HAP-1 (cell line): ENCODE results near the gene ADAM8.
"Not testable (repeated sequence)": the region's sequence is repeated elsewhere in the genome, so short reads cannot be mapped to it uniquely, and the experiment has no call there.

Experiments used
- DNase-seq, 2 experiments: peaks; one replicate each; pipeline ENCODE4 v3.0.0-alpha.2; 2016 to 2020; ENCODE audit warnings: low spot score in 2 of 2
- H3K27me3 ChIP-seq: fragments of 250-450 bp; sonication (Bioruptor Pico); 2 replicates; pipeline ENCODE4 v1.5.1; 2020; ENCODE audit warnings: low read depth, mild to moderate bottlenecking, moderate library complexity
- H3K36me3 ChIP-seq: fragments of 250-450 bp; sonication (Bioruptor Pico); replicated peaks from 2 replicates; pipeline ENCODE4 v1.5.1; 2020; ENCODE audit warnings: mild to moderate bottlenecking
- H3K4me1 ChIP-seq: fragments of 250-450 bp; sonication (Bioruptor Pico); 2 replicates; pipeline ENCODE4 v1.5.1; 2020; ENCODE audit warnings: mild to moderate bottlenecking
- H3K4me3 ChIP-seq: fragments of 250-450 bp; sonication (Bioruptor Pico); 2 replicates; pipeline ENCODE4 v1.5.1; 2020; ENCODE audit warnings: mild to moderate bottlenecking, moderate library complexity
- H3K9me3 ChIP-seq: fragments of 250-450 bp; sonication (Bioruptor Pico); 2 replicates; pipeline ENCODE4 v1.5.1; 2020; ENCODE audit warnings: mild to moderate bottlenecking, moderate library complexity
- in situ Hi-C: fragments of 300-500 bp; cut with MboI; formaldehyde crosslinking; loops from 3 replicates; pipeline ENCODE4 v1.14.3; 2020; ENCODE audit warnings: low sequenced_read_pairs, inconsistent platforms, mixed read lengths

ADAM8 gene

DNA sequence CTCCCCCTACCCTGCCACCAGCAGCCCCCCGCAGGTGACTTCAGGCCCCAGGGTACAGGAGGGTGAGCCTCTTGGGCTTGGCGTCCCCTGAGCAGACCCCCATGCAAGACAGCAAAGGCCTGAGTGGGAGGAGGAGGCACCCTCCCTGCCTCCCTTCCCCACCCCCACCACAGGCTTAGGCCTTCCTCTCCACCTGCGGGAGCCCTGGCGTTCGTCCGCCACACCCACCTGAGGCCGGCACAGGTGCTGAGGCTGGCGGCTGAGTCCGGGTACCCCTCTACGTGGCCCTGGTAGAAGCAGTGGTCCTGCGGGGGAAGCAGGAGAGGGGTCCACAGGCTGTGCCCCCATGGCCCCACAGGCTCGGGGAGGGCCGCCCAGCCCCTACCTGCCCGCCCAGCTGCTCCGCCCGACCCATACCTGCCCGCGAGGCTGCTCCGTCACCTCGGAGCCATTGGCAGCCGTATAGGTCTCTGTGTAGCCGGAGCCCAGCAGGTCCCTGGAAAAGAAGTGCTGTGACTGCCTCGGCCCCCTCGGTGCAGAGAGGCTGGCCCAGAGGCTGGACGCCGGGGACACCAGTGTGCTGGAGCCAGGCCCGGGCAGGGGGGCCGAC is 3.0 kb downstream of the ADAM8 start:
- DNase-seq, result no peak
- H3K27me3 ChIP-seq, result no peaks in the 10 kb centered on the region
- no peaks in the 10 kb centered on the region for H3K4me1 ChIP-seq
- H3K9me3 ChIP-seq, result no peaks in the 10 kb centered on the region
- no peak overlapping the region for H3K4me3 ChIP-seq
- in situ Hi-C loops, result no loop called here
- no peaks in the 10 kb centered on the region; the same call in 1 of the 2 replicates for H3K36me3 ChIP-seq

DNA sequence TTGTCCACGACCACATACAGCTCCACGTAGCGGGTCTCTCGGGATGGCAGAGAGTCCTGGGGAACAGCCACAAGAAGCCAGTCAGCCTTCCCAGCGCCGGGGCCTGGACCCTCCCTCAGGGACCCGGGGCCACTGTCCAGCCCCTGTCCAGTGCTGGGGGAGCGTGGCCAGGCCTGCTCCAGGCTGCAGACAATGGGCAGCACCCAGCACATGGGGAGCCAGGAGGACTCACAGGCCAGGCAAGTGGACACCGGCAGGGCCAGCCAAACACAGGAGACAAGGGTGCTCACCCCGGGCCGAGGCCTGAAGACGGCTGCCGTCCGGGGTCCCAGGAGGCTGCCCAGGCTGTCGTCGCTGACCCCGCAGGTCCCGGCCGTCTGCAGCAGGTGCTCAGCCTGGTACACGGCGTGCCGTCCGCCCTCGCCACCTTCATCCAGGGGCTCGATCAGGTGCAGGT is 3.7 kb downstream of the ADAM8 start:
- H3K9me3 ChIP-seq, result no peaks in the 10 kb centered on the region
- no peaks in the 10 kb centered on the region; the same call in 1 of the 2 replicates for H3K36me3 ChIP-seq
- H3K4me1 ChIP-seq, result no peaks in the 10 kb centered on the region
- H3K27me3 ChIP-seq, result no peaks in the 10 kb centered on the region
- in situ Hi-C loops, result no loop called here
- no peak for DNase-seq
- no peak overlapping the region for H3K4me3 ChIP-seq

DNA sequence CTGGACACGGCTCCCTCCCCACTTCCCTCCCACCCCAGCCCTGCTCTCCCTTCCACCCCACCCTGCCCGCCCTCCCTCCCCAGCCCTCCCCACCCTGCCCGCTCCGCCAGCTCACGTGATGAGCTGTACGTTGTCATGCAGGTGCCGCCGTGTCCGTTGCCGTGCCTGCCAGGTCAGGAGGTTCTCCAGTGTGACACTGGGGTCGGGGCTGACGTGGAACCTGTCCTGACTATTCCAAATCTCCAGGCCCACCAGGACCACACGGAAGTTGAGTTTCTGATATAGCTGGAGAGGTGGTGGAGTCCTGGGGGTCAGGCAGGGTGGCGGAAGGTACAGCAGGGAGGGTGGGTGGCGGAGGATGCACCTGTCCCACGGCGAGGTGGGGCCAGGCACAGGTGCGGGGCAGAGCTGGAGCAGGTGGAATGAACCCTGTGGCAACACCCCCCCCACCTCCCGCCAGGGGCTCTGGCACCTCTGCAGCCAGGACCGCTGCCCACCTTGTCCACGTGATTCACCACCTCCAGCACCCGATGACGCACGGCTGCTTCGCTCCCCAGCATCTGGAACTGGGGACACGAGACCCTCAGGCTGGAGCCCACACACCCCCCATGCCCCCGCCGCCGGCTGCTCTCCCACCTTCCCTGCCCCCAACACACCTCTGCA is 4.2 kb downstream of the ADAM8 start:
- Histone ChIP-seq H3K4me3 (no peak overlapping the region), H3K36me3 (no peaks in the 10 kb centered on the region), H3K27me3 (no peaks in the 10 kb centered on the region), H3K9me3 (no peaks in the 10 kb centered on the region), H3K4me1 (no peaks in the 10 kb centered on the region)
- in situ Hi-C loops, result no loop called here
- DNase-seq, result no peak

- H3K4me3 ChIP-seq, result no peak overlapping the region
- no peaks in the 10 kb centered on the region for H3K27me3 ChIP-seq
- no peaks in the 10 kb centered on the region for H3K9me3 ChIP-seq
- H3K4me1 ChIP-seq, result no peaks in the 10 kb centered on the region
- in situ Hi-C loops, result no loop called here
- no peaks in the 10 kb centered on the region for H3K36me3 ChIP-seq
- DNase-seq, result no peak
Measured at GRCh38 chr10:133271521-133272300, 5.0 kb downstream of the ADAM8 start.

DNA sequence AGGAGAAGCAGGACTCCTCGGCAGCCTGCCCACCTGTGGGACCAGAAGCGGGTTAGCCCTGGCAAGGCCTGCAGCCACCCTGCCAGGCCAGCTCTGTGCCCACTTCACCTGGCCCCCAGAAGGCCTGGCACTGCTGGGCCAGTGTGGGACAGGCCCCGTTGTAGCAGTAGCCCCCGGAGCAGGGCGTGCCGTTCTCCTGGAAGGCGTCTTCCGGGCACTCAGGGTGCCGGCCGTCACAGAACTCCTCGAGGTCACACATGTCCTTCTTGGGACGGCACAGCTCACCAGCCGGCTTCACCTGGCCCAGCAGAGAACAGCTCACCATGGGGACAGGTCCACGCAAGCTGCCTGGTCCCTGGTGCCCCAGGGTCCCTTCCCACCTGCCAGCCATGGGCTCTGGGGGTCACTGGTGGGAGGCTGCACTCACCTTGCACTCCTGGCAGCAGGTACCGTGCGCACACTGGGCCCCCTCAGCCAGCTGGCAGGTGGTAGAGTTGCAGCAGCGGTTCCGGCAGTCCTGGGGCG is 5.8 kb downstream of the ADAM8 start:
- Histone ChIP-seq H3K27me3 (no peaks in the 10 kb centered on the region), H3K36me3 (no peaks in the 10 kb centered on the region), H3K9me3 (no peaks in the 10 kb centered on the region), H3K4me1 (no peaks in the 10 kb centered on the region), H3K4me3 (no peak overlapping the region)
- in situ Hi-C loops, result no loop called here
- no peak for DNase-seq

- Histone ChIP-seq H3K27me3 (no peaks in the 10 kb centered on the region), H3K4me1 (no peaks in the 10 kb centered on the region), H3K9me3 (no peaks in the 10 kb centered on the region), H3K36me3 (no peaks in the 10 kb centered on the region), H3K4me3 (no peak overlapping the region)
- in situ Hi-C loops, result no loop called here
- no peak for DNase-seq
Measured at GRCh38 chr10:133270204-133270603, 6.5 kb downstream of the ADAM8 start.

- Histone ChIP-seq H3K4me3 (no peak overlapping the region), H3K4me1 (no peaks in the 10 kb centered on the region), H3K36me3 (no peaks in the 10 kb centered on the region), H3K9me3 (no peaks in the 10 kb centered on the region), H3K27me3 (no peaks in the 10 kb centered on the region)
- no peak for DNase-seq
- in situ Hi-C loops, result no loop called here
Measured at GRCh38 chr10:133269367-133269766, 7.3 kb downstream of the ADAM8 start.

DNA sequence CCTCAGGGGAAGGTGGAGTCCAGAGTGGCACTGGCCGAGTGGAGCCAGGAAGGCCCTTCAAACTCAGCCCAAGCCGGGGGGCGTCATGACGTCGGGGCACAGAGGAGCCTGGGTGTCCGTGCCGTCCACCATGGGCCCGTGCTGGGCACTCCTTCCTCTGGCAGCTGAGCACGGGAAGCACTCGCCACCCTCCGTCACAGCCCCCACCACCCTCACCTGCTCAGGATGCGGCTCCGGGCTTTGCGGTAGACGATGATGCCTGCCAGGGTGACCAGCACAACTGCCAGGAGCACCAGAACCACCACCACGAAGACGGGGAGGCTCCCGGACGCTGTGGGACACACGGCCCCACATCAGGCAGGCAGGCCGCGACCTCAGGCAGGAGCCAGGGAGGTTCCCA is 8.1 kb downstream of the ADAM8 start:
- Histone ChIP-seq H3K27me3 (no peaks in the 10 kb centered on the region), H3K9me3 (no peaks in the 10 kb centered on the region), H3K36me3 (no peaks in the 10 kb centered on the region), H3K4me3 (no peak overlapping the region), H3K4me1 (no peaks in the 10 kb centered on the region)
- no peak for DNase-seq
- in situ Hi-C loops, result no loop called here

- H3K9me3 ChIP-seq, result no peaks in the 10 kb centered on the region
- no peak overlapping the region for H3K4me3 ChIP-seq
- no peak for DNase-seq
- no peaks in the 10 kb centered on the region for H3K4me1 ChIP-seq
- in situ Hi-C loops, result no loop called here
- no peaks in the 10 kb centered on the region for H3K27me3 ChIP-seq
- no peaks in the 10 kb centered on the region for H3K36me3 ChIP-seq
Measured at GRCh38 chr10:133267829-133268228, 8.8 kb downstream of the ADAM8 start.

GRCh38 chr10:133267293-133267692 is 9.4 kb downstream of the ADAM8 start:
- peaks cover 1% of the 10 kb centered on the region for H3K4me1 ChIP-seq
- in situ Hi-C loops, result no loop called here
- H3K36me3 ChIP-seq, result no peaks in the 10 kb centered on the region
- DNase-seq, result no peak
- H3K4me3 ChIP-seq, result no peak overlapping the region
- H3K9me3 ChIP-seq, result no peaks in the 10 kb centered on the region
- no peaks in the 10 kb centered on the region for H3K27me3 ChIP-seq

- no peaks in the 10 kb centered on the region for H3K9me3 ChIP-seq
- no peaks in the 10 kb centered on the region for H3K36me3 ChIP-seq
- DNase-seq, result no peak
- in situ Hi-C loops, result no loop called here
- H3K27me3 ChIP-seq, result no peaks in the 10 kb centered on the region
- H3K4me1 ChIP-seq, result peaks cover 4% of the 10 kb centered on the region
- no peak overlapping the region for H3K4me3 ChIP-seq
Measured at GRCh38 chr10:133266056-133266795, 10.4 kb downstream of the ADAM8 start.

GRCh38 chr10:133265052-133265451 is 11.6 kb downstream of the ADAM8 start:
- H3K4me1 ChIP-seq, DNase-seq, H3K9me3 ChIP-seq, H3K27me3 ChIP-seq, H3K4me3 ChIP-seq, H3K36me3 ChIP-seq, in situ Hi-C loops: not testable (repeated sequence)

- in situ Hi-C loops, result no loop called here
- H3K27me3 ChIP-seq, result no peaks in the 10 kb centered on the region
- DNase-seq, result no peak
- H3K4me3 ChIP-seq, result no peak overlapping the region
- H3K4me1 ChIP-seq, result peaks cover 4% of the 10 kb centered on the region
- no peaks in the 10 kb centered on the region for H3K9me3 ChIP-seq
- H3K36me3 ChIP-seq, result no peaks in the 10 kb centered on the region
Measured at GRCh38 chr10:133264461-133264860, 12.2 kb downstream of the ADAM8 start.
